GM10248 (cell line): ENCODE results near the gene CFAP61.
"Not testable (repeated sequence)": the region's sequence is repeated elsewhere in the genome, so short reads cannot be mapped to it uniquely, and the experiment has no call there.

ENCODE experiments used
- CTCF ChIA-PET: fragments of 300-600 bp; sonication (Branson Sonifier 250); formaldehyde crosslinking; extraction: SDS; loops from one replicate; lab custom pipeline; 2021; ENCODE audit warnings: antibody characterized with exemption; lab: Yijun Ruan, JAX
- POLR2A ChIA-PET: fragments of 350-650 bp; sonication (Branson Sonifier 250); formaldehyde crosslinking; extraction: SDS; loops from one replicate; lab custom pipeline; 2020; ENCODE audit warnings: antibody characterized with exemption; lab: Yijun Ruan, JAX
- DNase-seq: peaks from one replicate; pipeline ENCODE4 v3.0.0; 2012; ENCODE audit errors: extremely low spot score
- TF ChIP-seq, protein P1 (sequence below): IDR thresholded peaks from 2 replicates; pipeline ENCODE4 v1.5.1; 2012; ENCODE audit warnings: mild to moderate bottlenecking, low read depth; ENCODE audit errors: extremely low read depth, missing control alignments, control extremely low read depth

Gene CFAP61

DNA sequence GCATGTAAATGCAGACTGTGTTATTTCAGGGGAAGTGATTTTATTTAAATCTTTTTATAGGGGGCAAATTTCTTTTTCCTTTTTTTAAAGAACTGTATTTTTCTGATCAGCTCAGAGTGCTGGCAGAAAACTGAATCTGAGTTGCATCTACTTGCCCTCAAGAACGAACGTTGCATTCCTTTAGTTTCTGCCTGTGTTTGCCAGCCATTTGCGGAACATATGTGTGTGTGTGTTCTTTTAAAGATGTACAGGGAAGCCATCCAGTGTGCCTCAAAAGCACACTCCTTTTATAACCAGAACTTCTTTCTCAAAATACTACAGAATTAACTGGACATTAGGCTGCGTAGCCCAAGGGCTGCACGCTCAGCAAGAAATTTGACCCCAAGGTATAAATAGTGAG, 289.7 kb downstream of the CFAP61 start:
- DNase-seq, result no peak
- TF ChIP-seq, protein P1, sequence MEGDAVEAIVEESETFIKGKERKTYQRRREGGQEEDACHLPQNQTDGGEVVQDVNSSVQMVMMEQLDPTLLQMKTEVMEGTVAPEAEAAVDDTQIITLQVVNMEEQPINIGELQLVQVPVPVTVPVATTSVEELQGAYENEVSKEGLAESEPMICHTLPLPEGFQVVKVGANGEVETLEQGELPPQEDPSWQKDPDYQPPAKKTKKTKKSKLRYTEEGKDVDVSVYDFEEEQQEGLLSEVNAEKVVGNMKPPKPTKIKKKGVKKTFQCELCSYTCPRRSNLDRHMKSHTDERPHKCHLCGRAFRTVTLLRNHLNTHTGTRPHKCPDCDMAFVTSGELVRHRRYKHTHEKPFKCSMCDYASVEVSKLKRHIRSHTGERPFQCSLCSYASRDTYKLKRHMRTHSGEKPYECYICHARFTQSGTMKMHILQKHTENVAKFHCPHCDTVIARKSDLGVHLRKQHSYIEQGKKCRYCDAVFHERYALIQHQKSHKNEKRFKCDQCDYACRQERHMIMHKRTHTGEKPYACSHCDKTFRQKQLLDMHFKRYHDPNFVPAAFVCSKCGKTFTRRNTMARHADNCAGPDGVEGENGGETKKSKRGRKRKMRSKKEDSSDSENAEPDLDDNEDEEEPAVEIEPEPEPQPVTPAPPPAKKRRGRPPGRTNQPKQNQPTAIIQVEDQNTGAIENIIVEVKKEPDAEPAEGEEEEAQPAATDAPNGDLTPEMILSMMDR, result no peak
- CTCF ChIA-PET, result interaction anchor here (1.9 kb wide), 1 partner anchor 16 kb away, joined by 5 read pairs; no protein-coding TSS in a partner anchor
- POLR2A ChIA-PET, result no interaction called here

DNA sequence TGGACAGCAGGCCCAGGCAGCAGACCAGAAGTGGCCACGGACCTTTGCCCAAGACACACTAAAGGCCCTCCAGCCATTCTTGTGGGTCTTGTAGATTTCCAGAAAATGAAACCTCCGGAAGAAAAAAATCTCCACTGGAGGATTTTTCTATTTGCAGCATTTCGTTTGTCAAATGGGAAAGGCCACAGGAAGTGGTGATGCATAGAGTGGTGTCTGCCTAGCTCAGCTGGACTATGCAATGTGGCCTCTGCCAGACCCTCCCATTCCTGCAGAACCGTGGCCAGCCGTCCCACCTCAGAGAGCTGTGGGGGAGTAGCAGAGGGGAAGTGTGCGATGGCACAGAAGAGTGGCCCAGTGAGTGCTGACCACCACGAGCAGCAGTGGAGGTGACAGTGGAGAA, 291.6 kb downstream of the CFAP61 start:
- CTCF ChIA-PET, result interaction anchor here (1.3 to 1.5 kb wide), 2 partner anchors 17 to 75 kb away, joined by 3 to 4 read pairs; no protein-coding TSS in a partner anchor
- TF ChIP-seq, protein P1, result no peak
- POLR2A ChIA-PET, result no interaction called here
- DNase-seq, result no peak

DNA sequence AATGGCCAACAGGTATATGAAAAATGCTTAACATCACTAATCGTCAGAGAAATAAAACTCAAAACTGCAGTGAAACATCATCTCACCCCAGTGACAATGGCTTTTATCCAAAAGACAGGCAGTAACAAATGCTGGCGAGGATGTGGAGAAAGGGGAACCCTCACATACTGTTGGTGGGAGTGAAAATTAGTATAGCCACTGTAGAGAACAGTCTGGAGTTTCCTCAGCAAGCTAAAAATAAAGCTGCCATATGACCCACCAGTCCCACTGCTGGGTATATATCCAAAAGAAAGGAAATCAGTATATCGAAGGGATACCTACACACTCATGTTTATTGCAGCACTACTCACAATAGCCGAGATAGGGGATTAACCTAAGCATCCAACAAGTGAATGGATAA, 292.1 kb downstream of the CFAP61 start:
- TF ChIP-seq, protein P1, result no peak
- ChIA-PET POLR2A (no interaction called here), CTCF (interaction anchor here (1.3 kb wide), 1 partner anchor 75 kb away, joined by 3 read pairs; no protein-coding TSS in a partner anchor)
- no peak for DNase-seq

DNA sequence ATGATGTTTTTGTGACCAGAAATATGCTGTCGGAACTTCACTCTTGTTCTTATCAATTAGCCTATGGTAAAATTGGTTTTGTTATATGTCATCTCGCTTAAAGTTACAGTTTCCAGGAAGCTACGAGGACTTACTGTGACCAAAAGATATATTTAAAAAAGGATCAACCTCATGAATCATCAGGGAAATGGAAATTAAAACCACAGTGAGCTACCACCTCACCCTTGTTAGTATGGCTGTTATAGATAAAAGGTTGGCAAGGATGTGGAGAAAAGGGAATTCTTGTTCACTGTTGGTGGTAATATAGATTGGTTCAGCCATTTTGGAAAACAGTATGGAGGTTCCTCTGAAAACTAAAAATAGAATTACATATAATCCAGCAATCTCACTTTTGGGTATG, 301.2 kb downstream of the CFAP61 start:
- DNase-seq, result no peak
- TF ChIP-seq, protein P1, result no peak
- POLR2A ChIA-PET, result no interaction called here
- CTCF ChIA-PET, result no interaction called here

DNA sequence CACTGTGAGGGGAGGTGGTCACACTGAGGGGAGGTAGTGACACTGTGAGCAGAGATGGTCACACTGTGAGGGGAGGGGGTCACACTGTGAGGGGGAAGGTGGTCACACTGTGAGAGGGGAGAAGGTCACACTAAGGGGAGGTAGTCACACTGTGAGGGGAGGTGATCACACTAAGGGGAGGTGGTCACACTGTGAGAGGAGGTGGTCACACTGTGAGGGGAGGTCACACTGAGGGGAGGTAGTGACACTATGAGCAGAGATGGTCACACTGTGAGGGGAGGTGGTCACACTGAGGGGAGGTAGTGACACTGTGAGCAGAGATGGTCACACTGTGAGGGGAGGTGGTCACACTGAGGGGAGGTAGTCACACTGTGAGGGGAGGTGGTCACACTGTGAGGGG, 303.2 kb downstream of the CFAP61 start:
- CTCF ChIA-PET, DNase-seq, POLR2A ChIA-PET: not testable (repeated sequence)

DNA sequence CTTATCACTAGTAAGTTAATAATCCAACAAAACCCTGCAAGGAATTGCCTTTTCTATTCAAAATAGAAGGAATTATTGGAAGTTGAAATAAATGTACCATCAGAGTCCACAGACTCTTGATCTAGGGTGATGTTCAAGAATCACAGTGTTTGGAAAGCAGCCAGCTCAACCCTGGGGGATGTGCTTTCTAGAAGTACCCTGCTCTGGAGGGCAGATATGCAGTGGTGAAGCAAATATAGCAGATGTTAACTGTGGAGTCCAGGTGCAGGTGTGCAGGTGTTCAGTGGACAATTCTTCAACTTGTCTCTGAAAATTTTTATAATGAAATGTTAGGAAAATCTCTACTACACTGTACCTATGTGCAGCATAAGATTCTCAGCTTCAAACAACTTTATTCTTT, 306.5 kb downstream of the CFAP61 start:
- TF ChIP-seq, protein P1, result no peak
- DNase-seq, result no peak
- ChIA-PET POLR2A (no interaction called here), CTCF (interaction anchor here (1.0 to 1.9 kb wide), 7 partner anchors 10 to 236 kb away, joined by 3 to 5 read pairs (median 4); no protein-coding TSS in a partner anchor)

DNA sequence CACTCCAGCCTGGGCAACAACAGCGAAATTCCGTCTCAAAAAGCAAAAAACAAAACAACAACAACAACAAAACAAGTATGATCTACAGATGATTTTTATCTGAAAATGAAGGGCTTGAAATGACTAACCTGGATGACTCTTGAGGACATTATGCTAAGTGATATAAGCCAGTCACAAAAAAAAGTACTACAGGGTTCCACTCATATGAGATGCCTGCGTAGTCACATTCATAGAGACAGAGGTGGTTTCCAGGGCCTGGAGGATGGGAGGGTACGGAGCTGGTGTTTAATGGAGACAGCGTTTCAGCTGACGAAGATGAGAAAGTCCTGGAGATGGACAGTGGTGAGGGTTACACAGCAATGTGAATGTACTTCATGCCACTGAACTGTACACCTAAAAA, 307.3 kb downstream of the CFAP61 start:
- CTCF ChIA-PET, result interaction anchor here (0.8 to 1.9 kb wide), 8 partner anchors 9 to 211 kb away, joined by 3 to 5 read pairs (median 3); no protein-coding TSS in a partner anchor
- TF ChIP-seq, protein P1, result no peak
- no peak for DNase-seq
- POLR2A ChIA-PET, result no interaction called here
